HEK293 (cell line): ENCODE data around the gene PIGQ.

Source experiments
- GFI1B ChIP-seq: fragments of 450-650 bp; formaldehyde crosslinking; IDR thresholded peaks from 2 replicates; pipeline ENCODE4 v1.5.1; 2016; ENCODE audit warnings: missing biosample characterization, missing genetic modification characterization
- HOXD13 ChIP-seq: sonication (generic); formaldehyde crosslinking; IDR thresholded peaks from 2 replicates; pipeline ENCODE4 v1.8.0; 2022; ENCODE audit warnings: missing genetic modification reagents, borderline replicate concordance
- KLF1 ChIP-seq: fragments of 450-650 bp; formaldehyde crosslinking; IDR thresholded peaks from 2 replicates; pipeline ENCODE4 v1.5.1; 2016; ENCODE audit warnings: missing biosample characterization, missing genetic modification characterization
- KLF16 ChIP-seq: fragments of 450-650 bp; formaldehyde crosslinking; IDR thresholded peaks from 2 replicates; pipeline ENCODE4 v1.5.1; 2017; ENCODE audit warnings: missing biosample characterization, missing genetic modification characterization
- KLF17 ChIP-seq: fragments of 450-650 bp; formaldehyde crosslinking; IDR thresholded peaks from 2 replicates; pipeline ENCODE4 v1.5.1; 2016; ENCODE audit warnings: missing biosample characterization, missing genetic modification characterization
- KLF8 ChIP-seq: fragments of 450-650 bp; formaldehyde crosslinking; IDR thresholded peaks from 2 replicates; pipeline ENCODE4 v1.5.1; 2016; ENCODE audit warnings: missing biosample characterization, missing genetic modification characterization
- PATZ1 ChIP-seq: fragments of 450-650 bp; formaldehyde crosslinking; IDR thresholded peaks from 2 replicates; pipeline ENCODE4 v1.5.1; 2016; ENCODE audit warnings: missing biosample characterization, missing genetic modification characterization
- SP7 ChIP-seq: fragments of 450-650 bp; formaldehyde crosslinking; IDR thresholded peaks from 2 replicates; pipeline ENCODE4 v1.5.1; 2016; ENCODE audit warnings: missing biosample characterization, missing genetic modification characterization
- ZBTB21 ChIP-seq: fragments of 450-650 bp; formaldehyde crosslinking; IDR thresholded peaks from 2 replicates; pipeline ENCODE4 v1.5.1; 2017; ENCODE audit warnings: missing biosample characterization, missing genetic modification characterization
- ZEB2 ChIP-seq: fragments of 450-650 bp; formaldehyde crosslinking; IDR thresholded peaks from 2 replicates; pipeline ENCODE4 v1.5.1; 2016; ENCODE audit warnings: missing biosample characterization, missing genetic modification characterization
- ZFP69B ChIP-seq: fragments of 450-650 bp; formaldehyde crosslinking; IDR thresholded peaks from 2 replicates; pipeline ENCODE4 v1.5.1; 2016; ENCODE audit warnings: missing biosample characterization, missing genetic modification characterization
- ZNF138 ChIP-seq: fragments of 450-650 bp; formaldehyde crosslinking; IDR thresholded peaks from 2 replicates; pipeline ENCODE4 v1.5.1; 2016; ENCODE audit warnings: missing biosample characterization, missing genetic modification characterization, borderline replicate concordance
- ZNF184 ChIP-seq: fragments of 450-650 bp; IDR thresholded peaks from 2 replicates; pipeline ENCODE4 v1.5.1; 2018; ENCODE audit warnings: missing biosample characterization, mild to moderate bottlenecking, missing genetic modification characterization
- ZNF23 ChIP-seq: fragments of 450-650 bp; formaldehyde crosslinking; IDR thresholded peaks from 2 replicates; pipeline ENCODE4 v1.5.1; 2016; ENCODE audit warnings: missing biosample characterization, missing genetic modification characterization, borderline replicate concordance
- ZNF24 ChIP-seq: fragments of 450-650 bp; formaldehyde crosslinking; IDR thresholded peaks from 2 replicates; pipeline ENCODE4 v1.5.1; 2016; ENCODE audit warnings: missing biosample characterization, missing genetic modification characterization
- ZNF26 ChIP-seq: fragments of 450-650 bp; formaldehyde crosslinking; IDR thresholded peaks from 2 replicates; pipeline ENCODE4 v1.5.1; 2016; ENCODE audit warnings: missing biosample characterization, missing genetic modification characterization
- ZNF274 ChIP-seq, 2 experiments: fragments of 200-500 bp in 1 of 2; fragments of 450-650 bp in 1 of 2; sonication (Bioruptor generic) in 1 of 2; formaldehyde crosslinking in 1 of 2; IDR thresholded peaks; 2 replicates each; pipeline versions ENCODE4 v1.5.1 to v1.6.1; 2014 to 2016; ENCODE audit warnings: borderline replicate concordance in 1 of 2, inconsistent platforms in 1 of 2, low read length in 1 of 2, missing biosample characterization in 1 of 2, missing genetic modification characterization in 1 of 2
- ZNF324 ChIP-seq: fragments of 450-650 bp; formaldehyde crosslinking; IDR thresholded peaks from 2 replicates; pipeline ENCODE4 v1.5.1; 2016; ENCODE audit warnings: missing biosample characterization, missing genetic modification characterization
- ZNF354C ChIP-seq: fragments of 450-650 bp; formaldehyde crosslinking; IDR thresholded peaks from 2 replicates; pipeline ENCODE4 v1.5.1; 2016; ENCODE audit warnings: missing biosample characterization, missing genetic modification characterization, low read depth, borderline replicate concordance
- ZNF366 ChIP-seq: fragments of 450-650 bp; formaldehyde crosslinking; conservative IDR thresholded peaks from 2 replicates; pipeline ENCODE4 v1.5.1; 2016; ENCODE audit warnings: missing biosample characterization, missing genetic modification characterization
- ZNF398 ChIP-seq: fragments of 450-650 bp; formaldehyde crosslinking; IDR thresholded peaks from 2 replicates; pipeline ENCODE4 v1.5.1; 2017; ENCODE audit warnings: missing biosample characterization, missing genetic modification characterization
- ZNF404 ChIP-seq: fragments of 450-650 bp; formaldehyde crosslinking; IDR thresholded peaks from 2 replicates; pipeline ENCODE4 v1.5.1; 2017; ENCODE audit warnings: missing biosample characterization, missing genetic modification characterization
- ZNF416 ChIP-seq: fragments of 450-650 bp; formaldehyde crosslinking; IDR thresholded peaks from 2 replicates; pipeline ENCODE4 v1.5.1; 2016; ENCODE audit warnings: missing biosample characterization, missing genetic modification characterization
- ZNF529 ChIP-seq: fragments of 450-650 bp; formaldehyde crosslinking; IDR thresholded peaks from 2 replicates; pipeline ENCODE4 v1.5.1; 2017; ENCODE audit warnings: missing genetic modification characterization, missing biosample characterization; ENCODE audit not compliant: insufficient replicate concordance
- ZNF600 ChIP-seq: fragments of 450-650 bp; formaldehyde crosslinking; IDR thresholded peaks from 2 replicates; pipeline ENCODE4 v1.5.1; 2016; ENCODE audit warnings: missing biosample characterization, missing genetic modification characterization
- ZNF610 ChIP-seq: fragments of 450-650 bp; formaldehyde crosslinking; IDR thresholded peaks from 2 replicates; pipeline ENCODE4 v1.5.1; 2016; ENCODE audit warnings: missing biosample characterization, missing genetic modification characterization, borderline replicate concordance
- ZNF639 ChIP-seq: fragments of 450-650 bp; formaldehyde crosslinking; IDR thresholded peaks from 2 replicates; pipeline ENCODE4 v1.5.1; 2016; ENCODE audit warnings: missing biosample characterization, missing genetic modification characterization
- ZNF791 ChIP-seq: fragments of 450-650 bp; formaldehyde crosslinking; IDR thresholded peaks from 2 replicates; pipeline ENCODE4 v1.5.1; 2016; ENCODE audit warnings: missing biosample characterization, missing genetic modification characterization
- ZNF830 ChIP-seq: fragments of 450-650 bp; IDR thresholded peaks from 2 replicates; pipeline ENCODE4 v1.5.0; 2018; ENCODE audit warnings: missing biosample characterization, missing genetic modification characterization, low read depth, mild to moderate bottlenecking, moderate library complexity
- TF ChIP-seq, protein P1 (sequence below): fragments of 450-650 bp; formaldehyde crosslinking; IDR thresholded peaks from 2 replicates; pipeline ENCODE4 v1.5.1; 2017; ENCODE audit warnings: missing biosample characterization, missing genetic modification characterization
- TF ChIP-seq, protein P2 (sequence below): fragments of 450-650 bp; formaldehyde crosslinking; IDR thresholded peaks from 2 replicates; pipeline ENCODE4 v1.5.1; 2016; ENCODE audit warnings: missing biosample characterization, missing genetic modification characterization

PIGQ gene

GRCh38 chr16:626787-627453, 57.2 kb downstream of the PIGQ start (continued):
- TF ChIP-seq ZNF639 (tag by site-specific recombination) (peak; percentile 72), ZNF404 (no peak), ZNF138 (tag by site-specific recombination) (no peak), ZNF398 (tag by site-specific recombination) (no peak), GFI1B (tag by site-specific recombination) (no peak), ZNF274 (IDR thresholded peaks at IDR 0.05; ENCODE audit: low read length) (no peak), ZNF274 (tag by site-specific recombination; IDR thresholded peaks at IDR 0.05; ENCODE audit: borderline replicate concordance) (no peak), ZFP69B (tag by site-specific recombination) (peak; percentile 43; the same call in 1 of the 2 replicates), SP7 (tag by site-specific recombination) (peak; percentile 47; the same call in 1 of the 2 replicates), KLF8 (tag by site-specific recombination) (peak; percentile 66), KLF16 (no peak), KLF1 (tag by site-specific recombination) (no peak), ZNF416 (no peak), ZNF324 (tag by site-specific recombination) (0 out of 2 replicates have a peak, but pooled peaks have one; percentile 73), ZNF610 (tag by site-specific recombination) (no peak), ZNF830 (tag by site-specific recombination) (no peak), ZNF354C (tag by site-specific recombination) (no peak), ZNF26 (no peak), ZNF529 (no peak), ZNF184 (tag by site-specific recombination) (0 out of 2 replicates have a peak, but pooled peaks have one; percentile 53), PATZ1 (peak; percentile 36; the same call in 1 of the 2 replicates), ZNF24 (no peak), ZEB2 (peak; percentile 80), ZNF366 (no peak; the same call in 1 of the 2 replicates), ZNF600 (tag by site-specific recombination) (peak; percentile 96), HOXD13 (no peak), ZNF791 (tag by site-specific recombination) (no peak), ZBTB21 (tag by site-specific recombination) (no peak), KLF17 (tag by site-specific recombination) (0 out of 2 replicates have a peak, but pooled peaks have one; percentile 25), ZNF23 (tag by site-specific recombination) (no peak)
- TF ChIP-seq, protein P1, sequence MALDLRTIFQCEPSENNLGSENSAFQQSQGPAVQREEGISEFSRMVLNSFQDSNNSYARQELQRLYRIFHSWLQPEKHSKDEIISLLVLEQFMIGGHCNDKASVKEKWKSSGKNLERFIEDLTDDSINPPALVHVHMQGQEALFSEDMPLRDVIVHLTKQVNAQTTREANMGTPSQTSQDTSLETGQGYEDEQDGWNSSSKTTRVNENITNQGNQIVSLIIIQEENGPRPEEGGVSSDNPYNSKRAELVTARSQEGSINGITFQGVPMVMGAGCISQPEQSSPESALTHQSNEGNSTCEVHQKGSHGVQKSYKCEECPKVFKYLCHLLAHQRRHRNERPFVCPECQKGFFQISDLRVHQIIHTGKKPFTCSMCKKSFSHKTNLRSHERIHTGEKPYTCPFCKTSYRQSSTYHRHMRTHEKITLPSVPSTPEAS (tag by site-specific recombination), result no peak
- TF ChIP-seq, protein P2, sequence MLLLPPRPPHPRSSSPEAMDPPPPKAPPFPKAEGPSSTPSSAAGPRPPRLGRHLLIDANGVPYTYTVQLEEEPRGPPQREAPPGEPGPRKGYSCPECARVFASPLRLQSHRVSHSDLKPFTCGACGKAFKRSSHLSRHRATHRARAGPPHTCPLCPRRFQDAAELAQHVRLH (tag by site-specific recombination), result no peak
